T follicular helper cell (primary cell): ENCODE data around the gene APBA1.

Experiments used
- DNase-seq: peaks from one replicate; pipeline ENCODE4 v3.0.0-alpha.2; 2020; ENCODE audit warnings: low read depth

The APBA1 gene

DNA sequence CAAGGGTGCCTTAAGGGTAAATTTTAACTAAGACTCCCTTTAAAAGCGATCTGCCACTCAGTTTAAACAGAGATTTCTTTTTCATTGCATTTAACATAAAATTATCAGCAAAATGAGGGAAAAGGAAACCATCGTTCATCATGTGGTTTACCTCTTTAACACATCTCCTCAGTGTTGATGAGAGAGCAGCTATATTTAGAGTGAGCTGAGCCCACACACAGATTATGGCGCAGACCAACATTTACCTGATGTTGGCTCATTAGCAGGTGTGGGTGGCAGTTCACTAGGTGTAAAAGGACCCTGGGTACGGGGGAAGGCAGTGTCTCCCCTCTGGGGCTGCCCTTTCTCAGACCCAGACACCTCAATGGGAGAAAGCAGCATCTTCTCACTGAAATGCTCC is 197.3 kb downstream of the APBA1 start:
- DNase-seq, result no peak

DNA sequence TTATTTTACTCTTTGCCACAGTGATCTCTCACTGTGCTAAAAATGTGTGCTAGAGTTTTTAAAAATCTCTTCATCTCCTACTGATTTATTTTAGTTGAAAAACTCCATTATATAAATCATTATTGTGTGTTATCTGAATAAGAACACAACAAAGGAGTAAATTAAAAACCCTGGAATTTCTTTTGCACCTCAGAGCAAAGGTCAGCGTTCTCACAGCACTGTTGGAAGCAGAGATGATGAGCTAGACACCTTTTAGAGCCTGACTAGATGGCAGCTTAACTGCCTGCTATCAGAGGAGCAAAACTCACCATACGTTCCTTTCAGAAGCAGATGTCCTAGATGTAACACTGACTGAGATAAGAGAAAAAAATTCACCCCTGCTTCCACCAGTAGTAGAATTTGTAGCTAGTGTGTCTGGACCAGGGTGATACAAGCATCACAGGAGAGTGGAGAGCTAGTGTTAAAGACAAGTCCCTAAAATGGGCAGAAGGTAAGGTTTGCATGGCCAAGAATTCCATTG is 200.0 kb downstream of the APBA1 start:
- no peak for DNase-seq

GRCh38 chr9:69471433-69471832 is 200.7 kb downstream of the APBA1 start:
- no peak for DNase-seq

- no peak for DNase-seq
These were observed 201.8 kb downstream of the APBA1 start for GRCh38 chr9:69470186-69470977.

DNA sequence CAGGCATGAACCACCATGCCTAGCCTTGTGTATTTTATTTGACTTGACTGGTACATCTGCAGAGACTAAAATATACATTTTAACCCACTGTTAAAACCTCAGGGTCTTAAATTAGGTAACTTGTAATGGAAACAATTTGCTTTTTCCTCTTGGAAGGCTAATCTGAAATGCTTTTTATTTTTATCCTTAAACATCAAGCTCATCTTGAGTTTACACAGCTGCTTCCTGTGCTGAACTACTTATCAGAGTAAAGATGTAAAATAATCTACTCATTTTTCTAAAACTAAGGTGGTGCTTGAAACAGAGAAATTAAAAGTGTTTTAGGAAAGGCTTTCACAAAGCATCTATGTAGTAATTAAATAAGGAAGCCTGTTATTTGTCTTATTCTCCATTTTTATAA is 203.0 kb downstream of the APBA1 start:
- no peak for DNase-seq

DNA sequence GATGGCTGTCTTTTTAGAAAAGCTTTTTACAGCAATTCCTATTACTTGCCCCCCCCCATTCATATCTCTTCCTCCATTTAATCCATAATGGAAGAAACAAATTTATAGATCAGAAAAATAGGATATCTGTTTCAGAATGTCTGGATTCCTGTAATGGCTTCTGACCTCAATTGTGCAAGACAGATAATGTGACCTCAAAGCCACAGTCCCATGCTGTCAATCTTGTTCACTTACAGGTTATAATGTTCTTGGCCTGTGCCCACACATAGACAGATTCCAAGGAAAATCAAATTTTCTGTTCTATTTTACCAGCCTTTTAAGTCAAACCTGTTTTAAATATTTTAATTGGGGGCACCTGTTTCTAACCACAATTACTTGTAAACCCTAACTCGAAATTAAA is 203.8 kb downstream of the APBA1 start:
- no peak for DNase-seq

- no peak for DNase-seq
These were observed 206.0 kb downstream of the APBA1 start for GRCh38 chr9:69466151-69466550.

GRCh38 chr9:69465473-69465872 is 206.7 kb downstream of the APBA1 start:
- no peak for DNase-seq

DNA sequence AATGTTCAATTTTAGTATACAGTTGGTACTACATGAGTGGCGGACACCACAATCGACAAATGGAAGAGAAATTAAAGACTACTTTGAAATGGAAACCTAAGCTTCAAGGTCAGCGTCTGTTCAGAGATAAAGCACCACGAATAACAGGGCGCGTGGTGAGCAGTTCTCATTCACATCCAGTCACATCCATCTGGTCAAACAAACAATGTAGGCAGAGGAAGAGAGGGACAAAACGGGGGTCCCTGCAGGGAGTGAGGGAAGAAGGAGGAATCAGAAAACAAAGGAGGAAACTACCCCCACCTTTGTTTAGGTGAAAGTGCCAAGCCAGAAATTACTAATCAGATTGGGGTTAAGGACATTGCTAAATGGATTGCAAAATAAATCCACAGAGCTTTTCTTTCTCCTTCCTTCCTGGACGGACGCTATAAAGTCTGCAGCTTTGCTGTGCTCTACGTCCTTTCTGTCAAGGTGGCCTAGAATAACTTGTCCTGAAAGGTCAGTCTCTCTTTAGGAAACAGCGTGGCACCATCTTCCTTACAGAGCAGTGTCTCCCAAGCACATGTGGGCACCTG is 208.6 kb downstream of the APBA1 start:
- DNase-seq, result no peak

- DNase-seq, result no peak
These were observed 209.8 kb downstream of the APBA1 start for GRCh38 chr9:69462394-69462793.

DNA sequence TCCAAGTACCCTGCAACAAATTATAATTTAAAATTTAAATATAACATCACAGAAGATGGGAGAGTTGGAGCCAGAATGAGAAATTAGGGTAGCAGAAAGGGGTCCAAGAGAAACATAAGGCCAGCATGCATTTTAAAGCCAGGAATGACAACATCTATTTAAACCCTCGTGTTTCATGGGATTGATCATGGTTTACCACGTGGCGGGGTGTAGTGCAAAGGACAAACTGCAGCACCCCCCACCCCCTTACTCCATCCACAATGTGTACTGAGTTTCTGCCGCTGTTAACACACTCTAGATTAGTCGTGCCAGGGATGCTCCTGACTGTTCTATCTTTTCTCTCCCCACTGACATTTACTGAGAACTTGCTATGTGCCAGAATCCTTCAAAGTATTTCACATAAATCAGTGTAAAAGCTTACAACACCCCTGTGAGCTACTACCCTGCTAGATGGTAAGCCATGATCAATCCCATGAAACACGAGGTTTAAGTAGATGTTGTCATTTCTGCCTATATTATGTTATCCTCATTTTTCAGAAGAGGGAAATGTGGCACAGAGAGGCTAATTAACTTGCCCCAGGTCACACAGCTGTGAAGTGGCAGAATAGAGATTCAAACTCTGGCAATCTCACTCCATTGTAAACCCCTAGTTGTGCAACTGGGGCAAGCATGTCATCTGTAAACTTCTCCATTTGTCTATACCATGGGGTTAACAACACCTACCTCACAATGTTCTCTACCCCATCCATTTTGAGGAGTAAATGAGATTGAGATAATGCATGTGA is 210.9 kb downstream of the APBA1 start:
- DNase-seq, result no peak

DNA sequence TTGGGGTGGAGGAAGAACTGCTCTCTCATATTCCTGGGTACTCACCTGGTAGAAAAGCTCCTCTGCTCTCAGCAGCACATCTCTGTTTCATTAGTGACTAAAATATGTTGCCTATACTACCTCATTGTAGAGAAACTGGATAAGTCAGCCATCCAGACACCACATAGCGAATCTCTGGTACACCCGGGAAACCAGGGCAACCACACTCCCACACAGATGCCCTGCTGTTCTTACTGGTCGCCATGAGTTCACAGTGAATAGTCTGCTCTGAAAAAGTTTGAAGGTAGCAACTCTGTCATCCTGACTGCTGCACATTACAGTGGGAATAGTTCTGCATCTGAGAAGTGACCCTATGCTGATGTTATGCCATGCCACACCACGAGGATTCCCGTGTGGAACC is 212.2 kb downstream of the APBA1 start:
- DNase-seq, result no peak

DNA sequence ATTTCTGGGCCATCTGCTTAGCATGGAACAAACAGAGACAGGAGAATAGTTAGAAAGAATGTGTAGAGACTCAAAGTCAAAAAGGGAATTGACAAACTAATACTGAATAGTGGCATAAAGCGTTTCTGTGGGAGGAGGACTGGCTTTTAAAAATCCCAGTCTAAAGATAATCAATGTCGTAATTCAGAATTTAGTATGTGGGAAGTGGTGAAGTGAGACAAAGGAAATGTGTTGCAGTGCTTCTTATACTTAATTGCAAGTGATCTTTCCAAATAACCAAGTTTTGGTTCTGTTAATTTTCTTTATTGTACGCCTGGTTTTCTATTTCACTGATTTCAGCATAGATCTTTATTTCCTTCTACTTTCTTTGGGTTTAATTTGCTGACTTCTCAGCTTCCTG is 214.0 kb downstream of the APBA1 start:
- DNase-seq, result no peak

GRCh38 chr9:69456201-69456600 is 216.0 kb downstream of the APBA1 start:
- DNase-seq, result no peak

DNA sequence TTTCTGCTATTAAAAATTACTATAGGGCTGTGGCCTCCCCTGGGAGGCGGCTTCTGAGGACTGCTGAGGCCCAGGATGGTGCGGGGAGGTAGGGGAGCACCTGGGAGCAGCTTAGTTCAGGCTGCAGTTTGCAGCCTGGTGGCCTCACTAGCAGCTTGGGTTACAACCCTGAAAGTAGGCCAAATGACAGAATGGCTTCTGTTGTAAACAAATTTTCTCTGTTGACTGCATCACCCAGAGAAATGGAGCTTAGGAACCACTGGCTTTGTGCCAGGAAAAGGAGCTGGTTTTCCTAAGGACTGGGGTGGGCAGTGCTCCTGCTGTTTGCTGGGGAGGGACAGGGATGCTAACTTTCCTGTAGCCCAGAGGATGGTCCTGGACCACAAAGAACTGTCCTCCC is 216.9 kb downstream of the APBA1 start:
- DNase-seq, result no peak

DNA sequence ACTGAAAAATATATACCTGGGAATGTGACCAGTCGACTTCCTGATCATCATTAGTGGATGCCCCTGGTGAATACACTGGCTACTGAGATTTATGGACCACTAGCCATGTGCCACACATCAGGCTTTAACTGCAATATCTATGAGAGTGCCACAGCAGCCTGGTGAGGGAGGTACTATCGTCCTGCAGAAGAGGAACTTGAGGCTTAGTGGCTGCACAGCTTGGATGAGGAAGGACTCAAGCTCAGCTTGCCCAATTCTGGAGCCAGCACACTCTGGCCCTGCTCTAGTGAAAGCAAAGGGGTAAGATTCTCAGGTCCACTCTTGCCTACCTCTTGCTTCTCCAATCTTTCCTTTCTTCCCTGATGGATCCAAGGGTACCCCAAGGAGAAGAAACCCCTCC is 217.8 kb downstream of the APBA1 start:
- no peak for DNase-seq

- DNase-seq, result no peak
These were observed 218.4 kb downstream of the APBA1 start for GRCh38 chr9:69453746-69454145.

DNA sequence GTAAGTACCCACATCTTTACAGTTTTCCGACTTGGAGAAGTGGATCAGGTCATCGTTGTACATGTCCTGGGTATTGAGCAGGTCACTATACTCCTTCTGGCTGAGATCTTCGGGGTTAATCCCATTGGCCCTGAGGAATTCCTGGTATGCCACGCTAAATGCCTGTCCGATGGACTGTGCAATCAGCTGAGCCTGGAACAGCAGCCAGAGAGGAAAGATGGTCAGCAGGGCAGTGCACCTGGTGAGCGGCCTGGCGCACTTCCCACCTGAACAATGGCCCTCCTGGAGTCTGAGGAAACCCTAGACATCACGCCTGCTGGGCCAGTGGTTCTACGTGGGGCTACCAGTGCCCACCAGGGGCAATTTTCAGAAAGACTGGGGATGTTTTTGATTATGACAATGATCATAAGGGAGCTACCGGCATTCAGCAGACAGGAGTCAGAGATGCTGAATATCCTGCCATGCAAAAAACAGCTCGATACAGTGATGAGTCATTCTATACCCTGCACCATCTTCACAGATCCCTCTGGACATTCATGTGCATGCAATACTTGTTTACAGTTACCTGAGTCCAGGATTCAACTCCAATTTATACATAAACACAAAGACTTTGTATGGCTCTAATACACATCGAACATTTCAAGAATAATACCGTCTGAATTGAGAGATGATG is 219.9 kb downstream of the APBA1 start:
- DNase-seq, result no peak

GRCh38 chr9:69446496-69446895 is 225.7 kb downstream of the APBA1 start:
- no peak for DNase-seq

DNA sequence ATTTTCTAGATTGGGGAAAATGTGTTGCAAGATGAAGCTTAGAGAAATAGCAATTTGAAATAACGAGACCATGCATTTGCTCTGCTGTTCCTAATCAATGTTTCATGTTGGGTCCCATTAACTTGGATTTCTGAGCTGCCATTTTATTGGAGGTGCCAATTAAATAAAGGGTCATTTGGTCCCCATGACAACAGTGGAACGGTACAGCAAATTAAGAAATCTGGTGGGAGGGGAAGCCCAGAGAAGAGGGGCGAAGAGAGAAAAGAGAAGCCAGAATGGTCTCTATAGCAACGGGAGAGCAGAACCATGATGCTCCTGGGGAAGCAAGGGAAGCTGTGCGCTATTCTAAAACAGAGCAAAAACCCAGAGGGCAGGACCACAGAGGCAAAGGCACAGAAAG is 226.9 kb downstream of the APBA1 start:
- DNase-seq, result no peak

GRCh38 chr9:69444791-69445190 is 227.4 kb downstream of the APBA1 start:
- no peak for DNase-seq

- no peak for DNase-seq
These were observed 228.2 kb downstream of the APBA1 start for GRCh38 chr9:69444021-69444420.
